Measurements from ENCODE around the gene METRNL.

DNA sequence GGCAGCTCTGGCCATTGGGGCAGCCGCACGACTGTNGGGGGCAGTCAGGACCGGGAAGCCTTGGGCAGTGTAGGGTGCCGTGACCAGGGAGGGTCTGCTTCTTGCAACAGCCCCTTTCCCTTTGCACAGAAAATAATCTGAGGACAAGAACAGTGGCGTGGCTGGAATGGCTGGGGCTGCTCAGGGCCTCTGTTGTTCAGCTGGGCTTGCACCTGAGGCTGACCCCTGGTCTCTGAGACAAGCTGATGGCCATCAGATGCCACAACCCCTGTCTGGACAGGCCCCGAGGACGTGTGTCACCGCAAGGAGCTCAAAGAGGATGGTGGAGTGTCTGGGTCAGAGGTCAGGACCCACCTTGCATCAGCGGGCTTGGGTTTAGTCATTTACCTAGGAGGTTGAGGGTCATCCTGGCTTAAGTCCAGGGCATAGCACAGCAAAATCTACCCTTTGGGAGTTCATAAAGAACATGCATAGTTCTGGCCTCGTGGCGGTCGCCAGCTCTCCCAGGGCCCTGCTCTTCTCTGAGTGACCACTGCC lies 46.9 kb downstream of the METRNL start:
- TF ChIP-seq POLR2AphosphoS5 (IDR thresholded peaks at IDR 0.05; ENCODE audit: low read depth, low read length) (no peak), TCF7L2 (IDR thresholded peaks at IDR 0.05; ENCODE audit: low read depth, low read length) (no peak)
- TF ChIP-seq, protein P1, sequence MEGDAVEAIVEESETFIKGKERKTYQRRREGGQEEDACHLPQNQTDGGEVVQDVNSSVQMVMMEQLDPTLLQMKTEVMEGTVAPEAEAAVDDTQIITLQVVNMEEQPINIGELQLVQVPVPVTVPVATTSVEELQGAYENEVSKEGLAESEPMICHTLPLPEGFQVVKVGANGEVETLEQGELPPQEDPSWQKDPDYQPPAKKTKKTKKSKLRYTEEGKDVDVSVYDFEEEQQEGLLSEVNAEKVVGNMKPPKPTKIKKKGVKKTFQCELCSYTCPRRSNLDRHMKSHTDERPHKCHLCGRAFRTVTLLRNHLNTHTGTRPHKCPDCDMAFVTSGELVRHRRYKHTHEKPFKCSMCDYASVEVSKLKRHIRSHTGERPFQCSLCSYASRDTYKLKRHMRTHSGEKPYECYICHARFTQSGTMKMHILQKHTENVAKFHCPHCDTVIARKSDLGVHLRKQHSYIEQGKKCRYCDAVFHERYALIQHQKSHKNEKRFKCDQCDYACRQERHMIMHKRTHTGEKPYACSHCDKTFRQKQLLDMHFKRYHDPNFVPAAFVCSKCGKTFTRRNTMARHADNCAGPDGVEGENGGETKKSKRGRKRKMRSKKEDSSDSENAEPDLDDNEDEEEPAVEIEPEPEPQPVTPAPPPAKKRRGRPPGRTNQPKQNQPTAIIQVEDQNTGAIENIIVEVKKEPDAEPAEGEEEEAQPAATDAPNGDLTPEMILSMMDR (IDR thresholded peaks at IDR 0.05) = no peak
- TF ChIP-seq, protein P2, sequence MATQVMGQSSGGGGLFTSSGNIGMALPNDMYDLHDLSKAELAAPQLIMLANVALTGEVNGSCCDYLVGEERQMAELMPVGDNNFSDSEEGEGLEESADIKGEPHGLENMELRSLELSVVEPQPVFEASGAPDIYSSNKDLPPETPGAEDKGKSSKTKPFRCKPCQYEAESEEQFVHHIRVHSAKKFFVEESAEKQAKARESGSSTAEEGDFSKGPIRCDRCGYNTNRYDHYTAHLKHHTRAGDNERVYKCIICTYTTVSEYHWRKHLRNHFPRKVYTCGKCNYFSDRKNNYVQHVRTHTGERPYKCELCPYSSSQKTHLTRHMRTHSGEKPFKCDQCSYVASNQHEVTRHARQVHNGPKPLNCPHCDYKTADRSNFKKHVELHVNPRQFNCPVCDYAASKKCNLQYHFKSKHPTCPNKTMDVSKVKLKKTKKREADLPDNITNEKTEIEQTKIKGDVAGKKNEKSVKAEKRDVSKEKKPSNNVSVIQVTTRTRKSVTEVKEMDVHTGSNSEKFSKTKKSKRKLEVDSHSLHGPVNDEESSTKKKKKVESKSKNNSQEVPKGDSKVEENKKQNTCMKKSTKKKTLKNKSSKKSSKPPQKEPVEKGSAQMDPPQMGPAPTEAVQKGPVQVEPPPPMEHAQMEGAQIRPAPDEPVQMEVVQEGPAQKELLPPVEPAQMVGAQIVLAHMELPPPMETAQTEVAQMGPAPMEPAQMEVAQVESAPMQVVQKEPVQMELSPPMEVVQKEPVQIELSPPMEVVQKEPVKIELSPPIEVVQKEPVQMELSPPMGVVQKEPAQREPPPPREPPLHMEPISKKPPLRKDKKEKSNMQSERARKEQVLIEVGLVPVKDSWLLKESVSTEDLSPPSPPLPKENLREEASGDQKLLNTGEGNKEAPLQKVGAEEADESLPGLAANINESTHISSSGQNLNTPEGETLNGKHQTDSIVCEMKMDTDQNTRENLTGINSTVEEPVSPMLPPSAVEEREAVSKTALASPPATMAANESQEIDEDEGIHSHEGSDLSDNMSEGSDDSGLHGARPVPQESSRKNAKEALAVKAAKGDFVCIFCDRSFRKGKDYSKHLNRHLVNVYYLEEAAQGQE (IDR thresholded peaks at IDR 0.05; ENCODE audit: insufficient read depth in 1 of 2, low read depth in 2 of 2, low read length in 1 of 2) = no peak

Measured in Panc1 (cell line).